Left renal cortex interstitium (tissue), 4 donors: Measurements from ENCODE around the gene GPR153. TPM values are rescaled to one million over a fixed set of nuclear protein-coding genes. Genes with fewer than 3 reads are reported as not detected.
"Not testable (repeated sequence)": the region's sequence is repeated elsewhere in the genome, so short reads cannot be mapped to it uniquely, and the experiment has no call there.

Experiments used
- DNase-seq, 4 donors: peaks; one replicate each; pipeline ENCODE4 v3.0.0-alpha.2; 2013; ENCODE audit warnings: low read depth in 4 of 4, low spot score in 2 of 4, missing footprints in 1 of 4
- polyA plus RNA-seq, 4 donors: library from polyadenylated mRNA; unstranded; fragments of 120-200 nt; gene quantifications; one replicate each; pipeline ENCODE4 v1.2.1, GENCODE V29; 2013; ENCODE audit not compliant: insufficient read length in 4 of 4

Gene GPR153
- polyA plus RNA-seq, 4 donors = 6.0 to 10.2 (median 8.1) TPM

DNA sequence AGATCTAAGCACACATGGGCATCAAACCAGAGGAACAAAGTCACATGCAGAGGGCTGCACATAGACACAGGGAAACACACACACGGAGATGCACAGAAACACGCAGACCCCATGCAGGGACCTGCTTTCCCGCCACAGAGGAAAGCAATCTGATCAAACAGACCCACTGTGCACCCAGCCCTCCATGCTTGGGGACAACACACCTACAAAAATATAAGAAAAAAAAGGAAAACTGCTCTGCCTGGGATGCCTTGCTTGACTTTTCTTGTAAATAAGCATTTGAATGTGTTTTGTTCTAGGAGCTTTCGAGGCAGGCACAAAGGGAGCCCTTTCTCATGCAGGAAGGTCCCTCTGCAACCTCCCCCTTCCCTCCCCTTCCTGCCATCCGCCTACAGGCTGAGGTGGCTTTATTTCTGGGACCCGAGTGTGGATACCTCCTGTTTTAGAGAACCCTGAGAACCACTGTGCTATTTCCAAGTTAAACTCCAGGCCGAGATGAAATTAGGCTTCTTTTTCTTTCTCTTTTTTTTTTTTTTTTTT is 21.6 kb downstream of the GPR153 start:
- no peak for DNase-seq

DNA sequence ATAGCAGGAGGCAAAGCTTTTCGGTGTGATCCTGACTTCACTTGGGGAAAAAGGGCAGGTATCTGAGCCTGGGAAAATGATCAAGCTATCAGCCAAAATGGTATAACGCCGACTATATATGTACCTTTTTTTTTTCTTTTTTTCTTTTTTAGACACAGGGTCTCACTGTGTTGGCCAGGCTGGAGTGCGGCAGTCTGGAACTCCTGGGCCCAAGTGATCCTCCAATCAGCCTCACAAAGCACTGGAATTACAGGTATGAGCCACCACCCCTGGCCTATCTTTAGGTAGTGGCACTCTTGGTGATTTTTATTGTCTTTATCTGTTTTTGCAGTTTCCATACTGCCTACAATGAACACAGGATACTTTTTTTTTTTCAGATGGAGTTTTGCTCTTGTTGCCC is 23.8 kb downstream of the GPR153 start:
- no peak for DNase-seq

DNA sequence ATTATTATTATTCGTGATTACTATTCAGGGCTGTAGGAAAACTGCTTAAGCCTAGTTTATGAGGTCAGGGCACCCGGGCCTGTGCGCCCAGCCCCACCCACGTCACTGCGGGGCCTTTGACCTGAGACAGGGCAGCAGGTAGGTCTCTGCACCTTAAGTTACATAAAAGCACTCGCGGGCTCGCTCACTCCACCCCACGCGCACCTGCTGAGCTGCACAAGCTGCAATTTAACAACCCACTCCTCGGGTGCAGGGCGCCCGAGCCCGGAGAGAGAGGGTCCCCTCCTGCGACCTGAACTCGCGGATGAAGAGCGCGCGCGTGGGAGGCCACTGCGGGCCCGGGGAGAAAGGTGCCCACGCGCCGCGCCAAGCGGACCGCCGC is 25.6 kb downstream of the GPR153 start:
- no peak for DNase-seq

DNA sequence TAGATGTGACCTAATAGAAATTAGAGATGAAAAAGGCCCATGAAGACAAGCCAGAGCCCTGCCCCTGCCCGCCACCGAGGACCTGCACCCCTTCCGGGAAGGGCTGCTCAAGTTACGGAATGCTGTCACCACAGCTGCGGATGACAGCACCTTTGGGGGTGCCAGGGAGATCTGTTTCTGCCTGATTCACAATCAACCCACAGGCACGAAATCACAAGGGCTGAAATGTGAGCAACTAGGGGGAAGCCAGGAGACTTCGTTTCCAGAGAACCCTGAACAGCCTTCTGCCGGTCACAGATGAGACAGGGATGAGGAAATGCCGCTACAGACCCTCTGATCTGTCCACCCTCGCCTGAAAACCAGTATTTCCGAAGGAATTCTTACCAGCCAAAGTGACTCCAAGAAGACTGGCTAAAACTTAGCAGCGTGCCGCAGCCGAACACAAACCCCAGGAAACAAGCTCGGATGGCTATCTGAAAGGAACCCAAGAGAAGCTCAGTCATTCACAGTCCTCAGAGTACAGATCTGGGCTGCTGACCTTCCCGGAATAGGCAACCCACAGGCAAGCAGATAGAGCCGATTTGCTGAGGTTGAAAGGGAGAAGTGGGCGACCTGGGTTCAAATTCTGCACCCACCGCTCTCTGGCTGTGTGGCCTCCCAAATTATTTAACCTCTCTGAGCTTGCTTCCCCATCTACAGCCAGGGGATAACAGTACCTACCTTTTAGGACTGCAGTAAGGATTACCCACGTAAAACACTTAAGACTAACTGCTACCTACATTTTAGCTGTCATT is 26.2 kb downstream of the GPR153 start:
- DNase-seq = no peak

DNA sequence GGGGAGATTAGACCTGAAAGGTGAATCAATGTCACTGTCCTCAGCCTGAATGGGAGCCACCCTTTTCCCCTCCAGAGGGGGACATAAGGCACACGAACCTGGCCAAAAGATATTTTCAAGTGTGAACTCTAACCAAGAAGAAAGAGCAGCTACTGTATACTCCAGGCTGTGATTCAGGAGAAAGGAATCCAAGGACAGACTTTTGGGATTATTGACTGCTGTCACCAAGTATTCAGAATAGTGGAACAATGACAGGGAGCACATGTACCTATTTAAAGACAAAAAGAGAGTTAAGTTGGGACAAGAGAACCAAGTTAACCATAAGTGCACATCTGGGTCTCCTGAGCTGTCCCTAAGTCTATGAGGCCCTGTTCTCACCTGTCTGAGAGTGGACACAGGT is 27.5 kb downstream of the GPR153 start:
- DNase-seq = no peak

DNA sequence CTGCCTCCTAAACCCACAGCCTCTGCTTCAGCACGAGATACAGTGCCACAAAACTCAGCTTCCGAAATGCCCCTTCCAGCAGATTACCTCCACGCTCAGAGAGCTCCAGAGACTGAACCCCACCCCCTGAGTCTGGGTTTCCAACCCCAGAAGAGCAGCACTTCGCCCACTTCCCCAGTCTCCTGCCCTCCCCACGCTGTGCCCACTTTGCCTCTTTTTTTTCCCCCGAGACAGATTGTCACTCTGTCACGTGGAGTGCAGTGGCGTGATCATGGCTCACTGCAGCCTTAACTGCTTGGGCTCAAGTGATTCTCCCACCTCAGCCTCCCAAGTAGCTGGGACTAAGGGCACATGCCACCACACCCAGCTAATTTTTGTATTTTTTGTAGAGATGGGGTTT is 35.2 kb downstream of the GPR153 start:
- DNase-seq = no peak

DNA sequence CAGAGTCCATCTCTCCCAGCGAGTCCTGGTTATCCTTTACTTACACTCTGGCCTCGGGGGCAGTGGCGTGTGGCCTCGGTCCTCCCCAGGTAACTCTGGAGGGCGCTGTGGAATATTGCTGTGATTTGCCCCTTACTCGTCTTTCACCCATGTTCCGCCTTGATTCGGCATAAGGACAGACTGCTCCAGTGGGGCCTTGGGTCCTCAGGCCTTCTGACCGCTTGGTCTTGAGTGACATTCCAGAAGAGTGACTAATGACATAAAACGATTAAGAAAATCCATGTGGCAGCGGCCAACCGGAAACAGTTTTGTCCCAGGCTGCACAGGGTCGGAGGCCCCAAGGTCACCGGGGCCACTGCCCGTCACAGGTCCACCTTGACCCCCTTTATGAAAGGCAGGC is 36.2 kb downstream of the GPR153 start:
- DNase-seq = no peak

DNA sequence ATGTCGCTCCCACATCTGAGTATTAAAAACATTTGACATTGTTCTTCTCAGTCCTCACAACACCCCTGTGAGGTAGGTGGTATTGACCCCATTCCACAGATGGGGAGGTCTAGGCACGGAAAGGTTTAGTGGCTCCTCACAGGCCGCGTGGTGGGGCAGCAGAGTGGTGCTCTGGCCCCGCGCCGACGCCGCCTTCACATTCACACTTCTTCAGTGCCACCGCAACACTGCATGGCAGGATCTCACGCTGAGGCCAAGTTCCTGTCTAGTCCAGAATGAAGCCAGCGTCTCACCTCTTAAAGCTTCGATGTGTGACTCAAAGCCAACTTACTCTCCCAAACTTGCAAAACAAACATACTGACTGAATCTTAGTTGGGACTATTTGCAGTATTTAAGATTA is 37.3 kb downstream of the GPR153 start:
- no peak for DNase-seq

DNA sequence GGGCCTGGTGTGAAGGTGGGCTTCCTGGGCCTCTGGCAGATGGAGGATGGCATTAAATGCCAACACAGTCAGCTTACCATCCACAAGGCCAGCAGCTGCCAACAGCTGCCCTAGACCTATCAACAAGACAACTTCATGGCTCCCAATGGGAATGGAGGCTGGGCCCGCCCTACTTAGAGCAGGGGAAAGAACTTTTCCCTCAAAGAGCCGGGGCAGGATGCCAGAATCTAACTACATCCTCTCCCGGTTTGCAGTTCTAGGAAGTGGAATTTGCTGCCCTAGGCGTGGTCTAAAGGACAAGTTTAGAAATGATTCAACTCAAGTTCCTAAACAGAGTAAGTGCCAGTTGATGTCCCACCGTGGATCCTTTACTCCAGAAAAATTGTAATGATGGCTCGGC is 38.3 kb downstream of the GPR153 start:
- no peak for DNase-seq

DNA sequence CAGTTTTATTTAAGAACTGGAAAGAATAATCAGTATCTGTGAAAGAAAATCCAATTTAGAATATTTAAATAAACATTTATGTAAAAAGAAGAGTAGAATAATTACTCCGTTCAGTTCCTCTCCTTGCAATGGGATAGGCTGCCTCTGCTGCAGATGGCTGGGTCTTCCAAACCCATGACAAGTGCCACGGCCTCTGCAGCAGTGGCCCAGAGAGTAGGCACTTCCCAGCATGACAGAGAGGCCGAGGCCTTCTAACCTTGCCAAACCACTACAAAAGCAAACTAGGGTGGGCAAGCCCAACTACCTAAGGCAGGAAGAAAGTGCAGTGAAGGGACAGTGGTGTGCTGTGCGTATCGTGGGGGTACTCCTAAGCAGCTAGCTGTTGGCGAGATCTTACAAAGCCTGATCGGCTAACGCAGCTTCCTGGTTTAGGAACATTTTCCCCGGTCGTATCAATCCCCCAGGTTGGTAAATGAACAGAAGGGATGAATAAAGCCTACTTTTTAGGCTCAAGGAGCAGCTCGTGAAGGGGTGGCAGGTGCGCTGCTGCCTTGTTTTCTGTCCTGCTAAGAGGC is 39.6 kb downstream of the GPR153 start:
- DNase-seq = no peak

DNA sequence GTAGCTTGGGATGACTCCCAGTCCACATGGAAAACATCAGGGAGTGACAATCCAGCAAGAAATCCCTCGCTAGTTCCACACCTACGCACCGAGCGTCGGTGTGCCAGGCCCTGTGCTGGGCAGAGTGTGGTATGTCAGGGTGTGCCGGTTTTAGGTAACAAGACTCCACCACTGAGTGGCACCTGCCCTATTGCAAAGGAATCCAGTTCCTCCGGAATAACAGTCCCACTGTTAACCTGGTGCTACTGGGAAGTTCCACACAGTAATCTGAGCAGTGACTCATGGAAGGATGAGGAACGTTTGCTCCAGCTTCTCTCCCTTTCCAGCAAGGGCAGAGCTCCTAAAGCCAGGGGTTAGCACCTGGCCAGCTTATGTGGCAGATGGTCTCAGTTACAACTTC is 40.7 kb downstream of the GPR153 start:
- no peak for DNase-seq

DNA sequence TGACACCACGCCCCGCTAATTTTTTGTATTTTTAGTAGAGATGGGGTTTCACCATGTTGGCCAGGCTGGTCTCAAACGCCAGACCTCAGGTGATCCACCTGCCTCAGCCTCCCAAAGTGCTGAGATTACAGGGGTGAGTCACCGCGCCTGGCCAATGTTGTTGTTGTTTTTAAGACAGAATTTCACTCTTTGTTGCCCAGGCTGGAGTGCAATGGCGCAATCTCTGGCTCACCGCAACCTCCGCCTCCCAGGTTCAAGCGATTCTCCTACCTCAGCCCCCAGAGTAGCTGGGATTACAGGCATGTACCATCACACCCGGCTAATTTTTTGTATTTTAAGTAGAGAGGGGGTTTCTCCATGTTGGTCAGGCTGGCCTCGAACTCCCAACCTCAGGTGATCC is 41.3 kb downstream of the GPR153 start:
- DNase-seq = not testable (repeated sequence)

DNA sequence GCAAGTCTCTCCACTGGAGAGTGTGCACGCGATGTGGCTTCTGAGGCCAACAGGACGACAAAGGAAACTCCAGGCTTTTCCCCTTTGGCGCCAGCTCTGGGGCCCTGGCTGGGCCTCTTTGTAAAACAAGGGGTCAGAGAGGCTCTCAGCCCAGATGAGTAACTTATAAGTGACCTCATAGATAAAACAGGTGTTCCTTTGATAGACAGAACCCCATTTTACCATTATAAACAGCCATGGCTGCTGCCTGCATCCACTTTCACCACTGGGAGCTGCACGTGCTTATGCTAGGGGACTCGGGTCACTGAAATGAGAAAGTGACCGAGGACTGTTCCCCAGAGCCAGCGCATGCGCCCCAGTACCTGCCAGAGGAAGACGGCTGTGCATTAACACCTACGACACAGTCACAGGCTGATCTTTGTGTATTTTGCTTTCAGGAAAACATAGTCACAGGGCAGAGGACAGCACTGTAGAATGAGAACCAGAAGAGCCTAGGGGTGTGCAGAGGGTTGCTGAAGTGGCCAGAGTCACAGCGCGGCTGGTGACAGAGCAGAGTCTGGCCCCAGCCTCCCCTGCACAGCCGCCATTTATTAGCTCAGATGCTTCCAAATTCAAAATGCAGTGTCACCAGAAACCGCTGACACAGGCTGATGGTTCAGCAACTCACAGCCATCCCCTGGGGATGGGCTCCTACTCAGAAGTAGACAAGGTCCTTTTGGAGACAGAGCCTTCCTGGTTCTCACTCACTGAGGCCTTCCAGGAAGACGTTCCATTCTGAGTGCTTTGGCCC is 42.3 kb downstream of the GPR153 start:
- no peak for DNase-seq

DNA sequence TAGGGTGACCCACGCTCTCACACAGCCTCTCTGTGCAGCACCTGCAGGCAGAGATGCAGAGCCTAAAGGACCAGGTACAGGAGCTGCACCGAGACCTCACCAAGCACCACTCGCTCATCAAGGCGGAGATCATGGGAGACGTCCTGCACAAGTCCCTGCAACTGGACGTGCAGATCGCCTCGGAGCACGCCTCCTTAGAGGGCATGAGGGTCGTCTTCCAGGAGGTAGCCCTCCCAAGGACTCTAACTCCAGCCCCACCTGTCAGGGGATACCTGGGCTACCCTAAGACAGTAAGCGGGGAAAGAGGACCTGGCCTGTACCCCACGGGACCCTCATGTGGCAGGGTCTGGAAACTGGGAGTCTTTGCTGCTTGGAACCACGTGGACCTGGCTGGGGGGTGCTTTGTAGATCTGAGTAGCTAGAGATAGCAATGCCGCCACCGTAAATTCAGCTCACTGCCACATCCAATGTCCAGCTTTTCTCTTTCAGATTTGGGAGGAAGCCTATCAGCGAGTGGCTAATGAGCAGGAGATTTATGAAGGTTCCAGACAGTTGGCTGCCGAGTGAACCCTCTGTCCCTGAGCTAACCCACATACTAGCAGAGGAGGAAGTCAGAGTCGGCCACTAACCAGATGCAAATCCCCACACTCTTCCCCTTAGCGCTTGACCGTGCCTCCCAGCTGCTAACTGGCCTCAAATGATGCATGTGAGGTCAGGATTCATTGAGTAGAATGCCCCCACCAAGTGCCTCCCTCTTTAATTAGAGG is 48.5 kb downstream of the GPR153 start:
- DNase-seq = no peak

DNA sequence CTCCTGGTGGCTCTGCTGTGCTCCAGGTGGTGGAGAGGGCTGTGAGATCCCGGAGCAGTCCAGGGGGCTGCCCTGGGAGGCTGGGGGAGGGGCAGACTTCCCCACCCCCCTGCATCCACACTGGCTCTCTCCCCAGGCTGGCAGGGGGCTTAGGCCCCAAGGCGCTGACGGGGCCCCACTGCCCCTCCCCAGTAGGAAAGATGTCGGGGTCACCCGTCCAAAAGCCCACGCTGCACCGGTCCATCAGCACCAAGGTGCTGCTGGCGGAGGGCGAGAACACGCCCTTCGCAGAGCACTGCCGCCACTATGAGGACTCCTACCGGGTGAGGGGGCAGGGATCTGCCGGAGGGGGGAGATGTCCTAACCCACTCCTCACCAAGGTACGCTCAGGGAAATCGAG is 49.2 kb downstream of the GPR153 start:
- no peak for DNase-seq

DNA sequence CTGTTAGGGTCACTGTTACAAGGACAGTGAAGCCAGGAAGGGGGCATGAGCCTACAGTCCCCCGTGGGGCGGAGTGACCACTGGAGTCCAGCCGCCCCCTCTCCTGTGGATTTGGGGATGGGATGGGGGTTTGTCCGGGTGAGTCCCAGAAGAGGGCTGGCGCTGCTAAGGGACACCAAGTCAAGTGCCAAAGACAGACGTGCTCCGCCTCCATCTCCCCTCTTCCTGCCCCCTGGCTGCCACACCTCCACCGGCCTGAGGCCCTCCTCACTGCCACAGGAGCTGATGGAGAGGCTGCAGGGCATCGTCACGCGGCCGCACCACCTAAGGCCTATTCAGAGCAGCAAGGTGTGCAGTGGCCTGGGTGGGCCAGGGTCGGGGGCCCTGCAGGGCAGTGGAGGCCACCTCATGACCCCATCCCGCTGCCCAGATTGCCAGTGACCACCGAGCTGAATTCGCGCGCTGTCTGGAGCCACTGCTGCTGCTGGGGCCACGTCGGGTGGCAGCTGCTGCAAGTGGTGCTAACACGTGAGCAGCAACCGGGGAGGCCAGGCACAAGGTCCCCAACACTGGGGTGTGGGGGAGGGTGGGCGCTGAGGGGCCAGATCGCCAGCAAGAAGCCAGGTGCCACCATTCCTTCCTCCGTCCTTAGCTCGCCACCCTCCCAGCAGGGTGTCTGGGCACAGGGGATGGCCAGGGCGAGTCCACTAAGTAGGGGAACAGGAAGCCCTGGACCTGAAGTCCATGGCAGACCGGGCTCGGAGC is 50.1 kb downstream of the GPR153 start:
- no peak for DNase-seq

DNA sequence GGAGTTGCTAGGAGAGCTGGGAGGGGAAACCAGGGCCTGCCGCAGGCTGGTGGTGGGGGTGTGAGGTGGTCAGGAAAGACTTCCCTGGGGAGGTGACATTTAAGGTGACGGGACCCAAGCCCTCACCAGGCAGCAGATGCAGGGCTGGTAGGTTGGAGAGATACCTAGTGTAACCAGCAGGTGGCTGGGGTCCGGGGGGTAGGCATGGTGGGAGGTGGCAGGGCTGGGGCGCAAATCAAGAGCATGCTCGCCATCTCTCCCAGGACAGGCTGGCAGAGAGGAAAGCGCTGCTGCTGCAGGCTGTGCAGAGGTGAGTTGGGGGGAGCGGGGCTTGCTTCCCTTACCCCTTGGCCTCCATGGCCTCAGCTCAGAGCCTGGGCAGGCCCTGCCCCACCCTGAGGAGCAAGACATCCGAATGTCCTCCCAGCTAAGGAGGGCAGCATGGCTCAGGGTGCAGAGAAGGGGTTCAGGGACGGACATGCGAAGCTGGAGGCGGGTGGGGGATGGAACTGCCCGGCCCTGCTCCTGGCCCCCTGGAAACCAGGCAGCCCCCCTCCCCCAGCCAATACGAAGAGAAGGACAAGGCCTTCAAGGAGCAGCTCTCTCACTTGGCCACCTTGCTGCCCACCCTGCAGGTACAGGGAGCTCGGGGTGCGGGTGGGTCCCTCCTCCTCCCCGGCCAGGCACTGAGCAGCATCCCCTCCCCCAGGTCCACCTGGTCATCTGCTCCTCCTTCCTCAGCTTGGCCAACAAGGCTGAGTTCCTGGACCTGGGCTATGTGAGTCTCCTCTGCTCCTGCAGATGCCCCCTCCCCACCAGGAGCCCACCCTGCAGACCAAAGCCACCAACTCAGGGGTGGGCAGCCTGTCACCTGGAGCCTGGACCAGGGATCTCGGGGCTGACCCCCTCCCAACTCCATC is 51.0 kb downstream of the GPR153 start:
- DNase-seq = no peak

DNA sequence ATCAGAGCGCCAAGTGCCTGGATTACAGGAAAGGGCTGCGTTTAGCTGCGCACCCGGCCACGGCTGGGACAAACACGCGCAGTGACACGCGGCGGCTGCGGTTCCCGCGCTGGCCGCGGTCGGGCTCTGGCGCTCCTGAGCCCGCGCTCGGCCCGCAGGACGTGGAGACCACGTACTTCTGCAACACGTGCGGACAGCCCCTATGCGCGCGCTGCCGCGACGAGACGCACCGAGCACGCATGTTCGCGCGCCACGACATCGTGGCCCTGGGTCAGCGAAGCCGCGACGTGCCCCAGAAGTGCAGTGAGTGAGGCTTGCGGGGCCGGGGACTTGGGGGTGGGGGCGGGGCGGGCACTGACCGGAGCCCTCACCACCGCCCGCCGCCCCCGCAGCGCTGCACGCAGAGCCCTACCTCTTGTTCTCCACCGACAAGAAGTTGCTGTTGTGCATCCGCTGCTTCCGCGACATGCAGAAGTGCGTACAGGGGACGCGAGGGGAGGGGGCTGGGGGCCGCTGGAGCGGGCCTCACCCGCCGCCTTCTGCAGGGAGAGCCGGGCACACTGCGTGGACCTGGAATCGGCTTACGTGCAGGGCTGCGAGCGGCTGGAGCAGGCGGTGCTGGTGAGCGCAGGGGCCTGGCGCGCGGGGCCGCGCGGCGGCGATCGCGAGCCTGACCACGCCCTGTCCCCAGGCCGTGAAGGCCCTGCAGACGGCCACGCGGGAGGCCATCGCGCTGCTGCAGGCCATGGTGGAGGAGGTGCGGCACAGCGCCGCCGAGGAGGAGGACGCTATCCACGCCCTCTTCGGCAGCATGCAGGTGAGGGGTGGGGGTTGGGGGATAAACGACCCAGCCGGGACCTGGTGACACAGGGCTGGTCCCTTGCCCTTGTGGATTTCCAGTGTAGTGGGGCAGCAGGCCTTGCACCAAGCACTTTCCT is 51.9 kb downstream of the GPR153 start:
- DNase-seq = no peak
